ENCODE data around the gene CRYGN.

Gene CRYGN

DNA sequence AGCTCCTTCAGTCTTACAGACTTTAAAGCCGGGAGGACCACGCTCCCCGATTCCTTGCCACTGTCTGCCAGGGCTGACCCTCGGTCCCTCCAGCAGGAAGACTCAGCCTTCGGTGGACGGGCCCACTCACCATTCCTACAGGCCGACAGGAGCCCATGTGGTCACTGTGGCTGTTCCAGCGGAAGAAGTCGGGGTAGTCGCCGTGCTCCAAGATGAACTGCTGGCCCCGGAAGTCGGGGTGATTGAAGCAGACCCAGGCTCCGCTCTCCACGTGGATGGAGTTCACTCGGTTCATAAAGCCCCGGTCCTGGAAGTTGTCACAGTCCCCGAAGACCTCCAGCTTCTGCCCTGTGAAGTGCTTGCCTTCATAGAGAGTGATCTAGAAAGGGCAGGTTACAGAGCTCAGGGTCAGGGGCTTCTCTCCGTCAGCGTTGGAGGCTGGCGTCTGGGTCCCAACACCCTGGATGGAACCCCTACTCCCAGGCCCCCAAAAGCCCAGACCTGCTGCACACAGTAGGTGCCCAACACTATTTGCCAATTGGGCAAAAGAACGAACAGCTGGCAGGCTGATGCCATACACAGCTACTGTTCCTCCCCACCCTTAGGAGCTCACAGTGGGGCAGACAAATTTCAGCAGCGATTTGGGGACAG lies 1.9 kb downstream of the CRYGN start:
- no peak for DNase-seq

- no peak for DNase-seq
Observed at GRCh38 chr7:151437159-151437553, 2.8 kb downstream of the CRYGN start.

DNA sequence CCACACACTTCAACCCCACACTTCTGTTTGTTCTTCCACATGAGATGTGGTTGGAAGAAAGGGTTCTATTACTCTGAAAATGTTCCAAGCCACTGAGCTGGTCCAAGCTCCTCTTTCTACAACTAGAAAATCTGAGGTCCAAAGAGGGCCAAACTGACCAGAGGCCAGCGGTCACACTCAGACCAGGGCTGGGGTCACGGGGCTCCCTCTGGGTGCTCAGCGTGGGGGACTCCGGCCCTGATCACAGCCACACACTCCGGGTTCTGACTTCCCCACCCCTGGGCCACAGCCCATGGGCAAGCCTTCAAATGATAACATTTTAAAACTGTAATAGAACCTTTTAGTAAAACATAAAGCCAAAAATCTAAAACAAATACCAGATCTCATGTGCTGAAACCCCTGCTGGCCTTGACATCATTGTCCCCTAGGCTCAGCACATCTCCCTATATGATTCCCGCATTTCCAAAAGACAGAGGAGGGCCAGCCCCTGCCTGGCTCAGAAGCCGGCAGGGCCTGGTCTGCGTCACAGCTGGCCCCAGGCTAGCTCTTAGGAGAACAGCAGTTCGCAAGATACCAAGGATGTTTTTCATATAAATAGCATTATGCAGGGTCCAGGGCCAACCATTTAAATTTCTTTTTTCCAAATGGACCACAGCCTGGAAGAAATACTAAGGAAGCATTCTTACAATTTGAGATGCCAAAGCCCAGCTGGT lies 3.3 kb downstream of the CRYGN start:
- no peak for DNase-seq

- no peak for DNase-seq
Observed at GRCh38 chr7:151435971-151436370, 4.0 kb downstream of the CRYGN start.

- no peak for DNase-seq
Observed at GRCh38 chr7:151435103-151435916, 4.6 kb downstream of the CRYGN start.

- no peak for DNase-seq
Observed at GRCh38 chr7:151434549-151434948, 5.4 kb downstream of the CRYGN start.

DNA sequence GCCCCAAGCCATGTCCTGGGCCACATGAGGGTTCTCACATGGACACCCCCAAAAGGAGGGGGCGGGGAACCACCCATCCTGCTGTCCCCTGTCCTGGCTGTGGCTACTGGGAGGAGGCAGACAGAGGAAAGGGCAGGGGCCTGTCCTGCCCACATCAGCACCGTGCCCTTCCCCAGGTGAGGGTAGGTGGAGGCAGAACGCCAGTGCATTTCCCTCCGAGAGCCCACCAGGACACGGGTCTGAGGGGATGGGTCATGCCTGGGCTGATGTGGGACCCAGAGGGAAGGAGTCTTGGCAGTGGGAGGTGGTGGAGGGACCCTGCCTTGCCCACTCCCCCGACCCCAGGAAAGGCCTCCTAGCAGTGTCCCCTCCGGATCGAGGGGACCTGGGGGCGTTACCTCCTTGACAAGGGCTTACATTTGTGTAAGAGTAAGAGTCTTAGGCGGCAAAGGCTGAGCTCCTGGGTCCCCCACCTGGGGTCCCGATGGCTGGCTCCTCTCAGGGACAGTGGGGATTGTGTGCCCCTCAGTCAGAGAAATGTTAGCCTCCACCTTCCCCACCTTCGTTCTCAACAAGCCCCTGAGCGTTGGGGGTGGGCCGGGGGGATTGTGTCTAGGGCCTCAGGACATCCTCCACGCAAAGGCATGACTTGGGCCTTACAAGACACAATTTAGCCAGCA lies 6.1 kb downstream of the CRYGN start:
- DNase-seq, result no peak

GRCh38 chr7:151432658-151433521 lies 7.1 kb downstream of the CRYGN start:
- peak; percentile 53 for DNase-seq

DNA sequence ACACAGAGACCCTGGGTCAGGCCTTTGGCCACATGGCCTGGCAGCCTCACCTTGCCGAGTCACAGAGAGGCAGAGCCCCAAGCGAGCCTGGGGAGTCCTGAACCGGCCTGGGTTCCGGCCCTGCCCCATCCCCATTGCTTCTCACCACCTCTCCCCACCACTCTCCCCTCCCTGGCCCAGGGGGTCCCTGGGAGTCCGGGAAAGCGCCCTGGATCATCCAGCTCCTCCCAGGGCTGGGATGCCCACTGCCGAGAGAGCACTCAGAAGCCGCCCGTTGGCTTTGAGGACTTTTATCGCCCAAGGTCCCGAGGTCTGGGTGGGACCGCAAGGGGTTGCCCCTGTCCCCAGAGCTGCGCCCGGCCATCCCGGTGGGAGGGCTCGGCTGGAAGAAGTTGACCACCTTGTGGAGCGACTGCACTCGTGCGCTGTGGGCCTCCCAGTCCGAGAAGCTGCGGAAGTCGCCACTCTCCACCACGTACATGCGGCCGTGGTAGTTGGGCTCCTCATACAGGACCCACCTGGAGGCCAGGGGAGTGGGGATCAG lies 8.1 kb downstream of the CRYGN start:
- no peak for DNase-seq

DNA sequence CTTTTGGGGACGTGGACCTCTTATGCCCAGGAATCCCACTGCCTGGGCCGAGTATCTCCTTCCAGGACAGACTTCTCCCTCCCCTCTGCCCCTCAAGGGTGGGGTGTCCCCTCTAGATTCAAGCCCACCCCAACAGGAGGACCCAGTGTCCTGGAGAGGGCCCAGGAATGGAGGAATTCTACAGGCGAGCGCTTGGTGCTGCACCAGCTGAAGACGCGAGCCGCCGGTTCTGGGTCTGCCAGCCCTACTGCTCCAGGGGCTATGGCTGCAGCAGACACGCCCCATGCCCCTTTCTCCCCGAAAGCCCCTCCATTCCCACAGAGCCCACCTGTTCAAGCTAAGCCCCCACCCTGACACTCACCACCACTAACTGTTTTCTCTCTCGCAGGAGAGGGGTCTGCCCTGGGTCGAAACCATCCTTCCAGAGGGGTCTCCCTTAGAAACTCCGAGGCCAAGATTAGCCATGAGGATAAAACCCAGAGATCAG lies 8.6 kb downstream of the CRYGN start:
- no peak for DNase-seq

GRCh38 chr7:151430391-151431205 lies 9.3 kb downstream of the CRYGN start:
- DNase-seq, result no peak

GRCh38 chr7:151429560-151430331 lies 10.2 kb downstream of the CRYGN start:
- DNase-seq, result peak; percentile 70

DNA sequence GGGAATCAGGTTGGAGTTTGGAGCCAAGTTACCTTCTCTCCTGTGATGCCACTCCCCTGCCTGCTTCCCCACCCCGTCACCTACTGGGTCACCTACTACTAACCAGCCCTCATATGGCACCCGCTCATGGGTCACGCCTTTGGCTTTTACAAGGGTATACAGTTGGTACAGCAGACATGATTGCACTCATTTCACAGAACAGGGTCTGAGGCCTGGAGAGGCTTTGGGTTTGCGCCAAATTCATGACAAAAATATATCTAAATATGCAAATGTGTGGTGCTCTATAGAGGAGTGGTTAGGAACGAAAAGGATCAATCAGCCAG lies 10.7 kb downstream of the CRYGN start:
- no peak for DNase-seq

GRCh38 chr7:151428378-151429236 lies 11.3 kb downstream of the CRYGN start:
- DNase-seq, result no peak

GRCh38 chr7:151427705-151428377 lies 12.1 kb downstream of the CRYGN start:
- DNase-seq, result no peak

DNA sequence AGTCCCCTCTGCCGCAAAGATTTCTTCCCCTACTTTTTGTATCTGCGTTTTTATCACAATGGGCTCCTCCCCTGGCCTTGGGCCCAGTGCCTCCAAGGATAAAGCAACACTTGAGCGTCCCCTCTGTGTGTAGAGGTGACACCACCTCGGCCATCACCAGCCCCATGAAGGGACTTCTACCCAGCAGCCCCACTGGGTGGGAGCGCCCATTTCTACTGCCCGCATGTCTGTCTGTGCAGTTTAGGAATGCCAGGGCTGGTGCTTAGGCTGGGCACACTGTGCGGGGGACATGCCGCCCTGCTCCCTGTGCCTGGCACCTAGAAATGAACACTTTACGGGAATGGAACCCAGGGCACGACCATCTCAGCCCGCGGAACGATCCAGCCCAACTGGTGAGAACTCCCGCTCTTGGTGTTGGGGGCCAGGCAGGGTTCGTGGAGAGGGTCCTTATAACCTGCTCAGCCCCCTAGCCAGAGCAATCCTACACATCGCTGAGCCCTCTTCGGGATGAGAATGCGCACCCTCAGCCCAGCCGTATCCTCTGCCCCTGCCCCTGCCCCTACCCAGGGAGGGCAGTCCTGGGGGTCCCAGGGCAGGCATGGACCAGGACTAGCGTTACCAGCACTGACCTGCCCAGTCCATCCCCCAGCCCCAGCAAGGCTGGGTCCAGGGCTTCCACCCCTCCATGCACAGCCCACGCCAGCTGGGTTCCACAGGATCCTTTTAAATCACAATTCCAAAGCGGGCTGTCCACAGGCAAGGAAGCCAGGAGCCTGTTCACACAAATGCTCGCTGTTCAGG lies 12.8 kb downstream of the CRYGN start:
- DNase-seq, result no peak

DNA sequence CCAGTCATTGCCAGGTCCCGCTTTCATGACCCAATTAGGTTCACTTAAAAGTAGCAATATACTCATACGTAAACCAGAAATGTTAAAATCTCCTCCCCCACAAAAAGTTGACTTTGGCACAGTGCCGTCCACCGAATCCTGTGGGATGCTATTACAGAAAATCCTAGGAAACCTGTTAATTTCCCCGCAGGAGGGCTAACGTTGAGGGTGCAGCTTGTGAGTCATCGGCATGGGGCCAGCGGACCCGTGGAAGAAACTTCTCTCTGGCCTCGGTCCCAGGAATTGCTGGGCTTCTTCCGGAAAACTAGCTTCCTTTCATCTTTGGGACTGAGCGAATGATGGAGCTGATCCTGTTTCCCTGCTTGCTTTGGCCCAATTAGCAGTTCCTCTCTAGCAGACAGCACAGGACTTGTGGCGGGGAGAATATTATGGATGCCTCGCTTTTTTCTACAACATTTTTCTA lies 13.5 kb downstream of the CRYGN start:
- no peak for DNase-seq
